NCI-H1092 (cell line): ENCODE measurements around the gene SNCB.
A peak's percentile ranks its signal among the peaks of the same experiment; 100 is the strongest.

Experiments used
- DNase-seq: peaks from one replicate; lab custom pipeline; 2025; lab: John Stamatoyannopoulos, UW

SNCB gene

GRCh38 chr5:176629853-176630680, at the start of gene SNCB, which contains the start of gene EIF4E1B:
SNCB (minus strand) TSS chr5:176630534; CDS start chr5:176629654, 880 bp downstream.
EIF4E1B (plus strand) TSS chr5:176630675; CDS start chr5:176642788, 12,113 bp downstream.
- DNase-seq = peak; percentile 19

GRCh38 chr5:176679365-176680225, 49.3 kb upstream of the SNCB start:
- DNase-seq = no peak

GRCh38 chr5:176678584-176678983, 48.2 kb upstream of the SNCB start:
- DNase-seq = no peak

GRCh38 chr5:176677209-176677939, 47.0 kb upstream of the SNCB start:
- DNase-seq = no peak

GRCh38 chr5:176676361-176676824, 46.1 kb upstream of the SNCB start:
- no peak for DNase-seq

GRCh38 chr5:176675676-176676360, 45.5 kb upstream of the SNCB start:
- no peak for DNase-seq

- DNase-seq = no peak
Measured at GRCh38 chr5:176674799-176675198, 44.5 kb upstream of the SNCB start.

- no peak for DNase-seq
Measured at GRCh38 chr5:176673651-176674583, 43.6 kb upstream of the SNCB start.

- no peak for DNase-seq
Measured at GRCh38 chr5:176671890-176672747, 41.8 kb upstream of the SNCB start.

- no peak for DNase-seq
Measured at GRCh38 chr5:176671399-176671798, 41.1 kb upstream of the SNCB start.

- no peak for DNase-seq
Measured at GRCh38 chr5:176670449-176670848, 40.1 kb upstream of the SNCB start.

- no peak for DNase-seq
Measured at GRCh38 chr5:176667637-176668036, 37.3 kb upstream of the SNCB start.

- no peak for DNase-seq
Measured at GRCh38 chr5:176665517-176665916, 35.2 kb upstream of the SNCB start.

GRCh38 chr5:176664886-176665285, 34.6 kb upstream of the SNCB start:
- DNase-seq = no peak

GRCh38 chr5:176664479-176664878, 34.1 kb upstream of the SNCB start:
- DNase-seq = no peak

- no peak for DNase-seq
Measured at GRCh38 chr5:176663566-176663965, 33.2 kb upstream of the SNCB start.

- DNase-seq = no peak
Measured at GRCh38 chr5:176662371-176663333, 32.3 kb upstream of the SNCB start.

- no peak for DNase-seq
Measured at GRCh38 chr5:176661676-176662075, 31.3 kb upstream of the SNCB start.
